SK-N-SH (cell line): ENCODE measurements around the gene MEGF10.

Experiments used
- CHD2 ChIP-seq: fragments of 150-350 bp; IDR thresholded peaks from 2 replicates; pipeline ENCODE4 v1.6.1; 2018; ENCODE audit warnings: low read length; ENCODE audit not compliant: partially characterized antibody
- ELF1 ChIP-seq: IDR thresholded peaks from 2 replicates; pipeline ENCODE4 v1.4.0; 2012
- EZH2phosphoT487 ChIP-seq: fragments of 200-600 bp; sonication (generic); IDR thresholded peaks from 2 replicates; pipeline ENCODE4 v1.6.1; 2017; ENCODE audit warnings: low read depth, mixed run types, mild to moderate bottlenecking, antibody characterized with exemption, moderate library complexity, borderline replicate concordance
- FOSL2 ChIP-seq: IDR thresholded peaks from 2 replicates; pipeline ENCODE4 v1.4.0; 2012; ENCODE audit warnings: low read depth, mild to moderate bottlenecking, moderate library complexity, borderline replicate concordance
- FOXJ3 ChIP-seq: sonication (generic); formaldehyde crosslinking; IDR thresholded peaks from 2 replicates; pipeline ENCODE4 v1.5.1; 2020; ENCODE audit warnings: mild to moderate bottlenecking, missing genetic modification reagents
- GATA2 ChIP-seq: sonication (generic); formaldehyde crosslinking; IDR thresholded peaks from 2 replicates; pipeline ENCODE4 v1.5.0; 2020; ENCODE audit warnings: mild to moderate bottlenecking, missing genetic modification reagents
- NRF1 ChIP-seq: IDR thresholded peaks from 2 replicates; pipeline ENCODE4 v1.6.1; 2012; ENCODE audit warnings: low read depth, mild to moderate bottlenecking, low read length
- POLR2AphosphoS5 ChIP-seq: IDR thresholded peaks from 2 replicates; pipeline ENCODE4 v1.6.1; 2012; ENCODE audit warnings: low read depth, low read length
- SMC3 ChIP-seq: IDR thresholded peaks from 2 replicates; pipeline ENCODE4 v1.6.1; 2012; ENCODE audit warnings: low read depth, low read length, improper control_type of control experiment
- TF ChIP-seq, protein P1 (sequence below): fragments of 200-600 bp; sonication (generic); IDR thresholded peaks from 2 replicates; pipeline ENCODE4 v1.6.1; 2017; ENCODE audit warnings: antibody characterized with exemption, mild to moderate bottlenecking, moderate library complexity
- TF ChIP-seq, protein P2 (sequence below): fragments of 150-350 bp; IDR thresholded peaks from 2 replicates; pipeline ENCODE4 v1.6.1; 2017; ENCODE audit warnings: antibody characterized with exemption, low read length, low read depth, borderline replicate concordance

DNA sequence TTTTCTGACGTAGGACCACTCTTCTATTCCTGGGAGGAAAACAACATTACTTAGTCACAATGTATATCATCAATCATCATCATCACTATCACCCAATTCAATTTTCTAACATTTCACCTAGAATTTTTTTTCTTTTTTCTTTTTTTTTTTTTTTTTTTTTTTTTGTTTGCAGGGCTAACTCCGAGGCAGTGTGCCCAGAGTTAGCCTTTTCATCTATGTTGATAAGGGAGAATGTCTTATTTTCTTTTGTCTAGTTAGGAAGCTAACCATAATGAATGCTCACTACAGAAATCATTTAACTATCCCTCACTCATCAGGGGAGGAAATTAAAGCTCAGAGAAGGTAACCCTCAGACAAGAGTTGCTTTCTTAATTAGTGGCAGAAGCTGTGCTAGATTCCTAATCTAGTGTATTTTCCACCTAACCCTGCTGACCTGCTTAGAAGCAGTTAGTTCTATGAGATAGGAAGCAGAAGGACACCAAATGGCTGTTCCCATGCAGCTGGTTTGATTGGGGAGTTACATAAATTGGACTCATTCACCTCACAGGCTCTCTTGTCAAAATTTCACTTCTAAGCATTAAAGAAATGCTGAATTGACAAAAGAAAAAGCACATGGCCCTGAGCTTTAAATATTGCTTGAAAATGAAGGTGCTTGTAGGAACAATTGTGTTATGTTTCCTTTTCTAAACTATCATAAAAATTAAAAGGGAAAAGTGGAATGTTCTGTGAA is 218.2 kb downstream of the MEGF10 start:
- TF ChIP-seq, protein P1, sequence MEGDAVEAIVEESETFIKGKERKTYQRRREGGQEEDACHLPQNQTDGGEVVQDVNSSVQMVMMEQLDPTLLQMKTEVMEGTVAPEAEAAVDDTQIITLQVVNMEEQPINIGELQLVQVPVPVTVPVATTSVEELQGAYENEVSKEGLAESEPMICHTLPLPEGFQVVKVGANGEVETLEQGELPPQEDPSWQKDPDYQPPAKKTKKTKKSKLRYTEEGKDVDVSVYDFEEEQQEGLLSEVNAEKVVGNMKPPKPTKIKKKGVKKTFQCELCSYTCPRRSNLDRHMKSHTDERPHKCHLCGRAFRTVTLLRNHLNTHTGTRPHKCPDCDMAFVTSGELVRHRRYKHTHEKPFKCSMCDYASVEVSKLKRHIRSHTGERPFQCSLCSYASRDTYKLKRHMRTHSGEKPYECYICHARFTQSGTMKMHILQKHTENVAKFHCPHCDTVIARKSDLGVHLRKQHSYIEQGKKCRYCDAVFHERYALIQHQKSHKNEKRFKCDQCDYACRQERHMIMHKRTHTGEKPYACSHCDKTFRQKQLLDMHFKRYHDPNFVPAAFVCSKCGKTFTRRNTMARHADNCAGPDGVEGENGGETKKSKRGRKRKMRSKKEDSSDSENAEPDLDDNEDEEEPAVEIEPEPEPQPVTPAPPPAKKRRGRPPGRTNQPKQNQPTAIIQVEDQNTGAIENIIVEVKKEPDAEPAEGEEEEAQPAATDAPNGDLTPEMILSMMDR: no peak
- TF ChIP-seq NRF1: no peak
- no peak for TF ChIP-seq CHD2
- TF ChIP-seq, protein P2, sequence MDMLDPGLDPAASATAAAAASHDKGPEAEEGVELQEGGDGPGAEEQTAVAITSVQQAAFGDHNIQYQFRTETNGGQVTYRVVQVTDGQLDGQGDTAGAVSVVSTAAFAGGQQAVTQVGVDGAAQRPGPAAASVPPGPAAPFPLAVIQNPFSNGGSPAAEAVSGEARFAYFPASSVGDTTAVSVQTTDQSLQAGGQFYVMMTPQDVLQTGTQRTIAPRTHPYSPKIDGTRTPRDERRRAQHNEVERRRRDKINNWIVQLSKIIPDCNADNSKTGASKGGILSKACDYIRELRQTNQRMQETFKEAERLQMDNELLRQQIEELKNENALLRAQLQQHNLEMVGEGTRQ: no peak
- TF ChIP-seq FOXJ3 (CRISPR knock-in tag): no peak
- TF ChIP-seq POLR2AphosphoS5: no peak
- no peak for TF ChIP-seq SMC3
- no peak for TF ChIP-seq GATA2 (CRISPR knock-in tag)
- TF ChIP-seq FOSL2: no peak
- no peak for TF ChIP-seq ELF1
- TF ChIP-seq EZH2phosphoT487: no peak
